OCI-LY7 (cell line): Measurements from ENCODE around the gene TMEM87A. TPM values are rescaled to one million over a fixed set of nuclear protein-coding genes. Genes with fewer than 3 reads are reported as not detected.

ENCODE experiments used
- BruUV-seq: library from RNA; stranded (reverse); fragments of 400-500 nt; replicated peaks from 2 replicates; lab custom pipeline; 2021; lab: Mats Ljungman, UMichigan
- CTCF ChIA-PET: fragments of 300-600 bp; sonication (Branson Sonifier 250); formaldehyde crosslinking; loops from one replicate; lab custom pipeline; 2022; ENCODE audit warnings: antibody characterized with exemption; ENCODE audit not compliant: unreplicated experiment; lab: Charles Lee
- POLR2A ChIA-PET: fragments of 300-600 bp; sonication (Branson Sonifier 250); formaldehyde crosslinking; loops from one replicate; lab custom pipeline; 2022; ENCODE audit warnings: antibody characterized with exemption; lab: Charles Lee
- DNase-seq: peaks from one replicate; pipeline ENCODE4 v3.0.0-alpha.2; 2015; ENCODE audit warnings: low spot score
- H2AFZ ChIP-seq: fragments of 200-600 bp; sonication (generic), shearing (Covaris generic); 2 replicates; pipeline ENCODE4 v1.6.1; 2014; ENCODE audit warnings: mild to moderate bottlenecking, antibody characterized with exemption, low read length, moderate library complexity
- H3K27ac ChIP-seq: fragments of 200-600 bp; sonication (generic); 2 replicates; pipeline ENCODE4 v1.5.1; 2014; ENCODE audit warnings: mixed run types, low read depth, mild to moderate bottlenecking, moderate library complexity, low read length, inconsistent platforms; ENCODE audit not compliant: poor library complexity, severe bottlenecking
- H3K36me3 ChIP-seq: fragments of 200-600 bp; sonication (generic); 2 replicates; pipeline ENCODE4 v1.6.1; 2014; ENCODE audit warnings: mild to moderate bottlenecking, antibody characterized with exemption, low read length, moderate library complexity, mixed read lengths; ENCODE audit not compliant: insufficient read depth
- H3K4me1 ChIP-seq: fragments of 200-600 bp; sonication (generic); 2 replicates; pipeline ENCODE4 v1.5.1; 2014; ENCODE audit warnings: mild to moderate bottlenecking, low read length; ENCODE audit not compliant: insufficient read depth, poor library complexity, severe bottlenecking
- H3K4me2 ChIP-seq: fragments of 200-600 bp; sonication (generic); 2 replicates; pipeline ENCODE4 v1.6.1; 2014; ENCODE audit warnings: mild to moderate bottlenecking, low read length
- H3K4me3 ChIP-seq: fragments of 200-600 bp; sonication (generic); 2 replicates; pipeline ENCODE4 v1.5.1; 2014; ENCODE audit warnings: mild to moderate bottlenecking, low read depth, low read length; ENCODE audit not compliant: poor library complexity, severe bottlenecking
- H3K79me2 ChIP-seq: fragments of 200-600 bp; sonication (generic); 2 replicates; pipeline ENCODE4 v1.6.1; 2016; ENCODE audit warnings: low read depth, mild to moderate bottlenecking, low read length, moderate library complexity, mixed read lengths; ENCODE audit not compliant: insufficient read depth
- H3K9me2 ChIP-seq: fragments of 200-600 bp; sonication (generic); 2 replicates; pipeline ENCODE4 v1.6.1; 2016; ENCODE audit warnings: mild to moderate bottlenecking, low read length, mixed read lengths; ENCODE audit not compliant: insufficient read depth
- H3K9me3 ChIP-seq: fragments of 200-600 bp; sonication (generic); 2 replicates; pipeline ENCODE4 v1.6.1; 2014; ENCODE audit warnings: mild to moderate bottlenecking, mixed run types, low read length, mixed read lengths
- H4K20me1 ChIP-seq: fragments of 200-600 bp; sonication (generic); 2 replicates; pipeline ENCODE4 v1.6.1; 2014; ENCODE audit warnings: mild to moderate bottlenecking, antibody characterized with exemption, low read length, moderate library complexity, mixed read lengths; ENCODE audit not compliant: insufficient read depth
- EZH2phosphoT487 ChIP-seq: fragments of 200-600 bp; sonication (generic); IDR thresholded peaks from 2 replicates; pipeline ENCODE4 v1.6.1; 2018; ENCODE audit warnings: low read depth, borderline replicate concordance, mild to moderate bottlenecking, mixed run types, antibody characterized with exemption, low read length, moderate library complexity, mixed read lengths
- intact Hi-C: fragments of 100-400 bp; cut with micrococcal nuclease; formaldehyde crosslinking; loops from one replicate; pipeline ENCODE4 v1.10.0; 2022; ENCODE audit not compliant: unreplicated experiment
- total RNA-seq, 2 experiments: library from RNA; depleted of rRNA in 1 of 2; stranded (reverse); fragments of >200 nt in 1 of 2; shearing (Covaris generic) in 1 of 2; gene quantifications; 2 replicates each; pipeline ENCODE4 v1.2.3, GENCODE V29; 2014 to 2022
- TF ChIP-seq, protein P1 (sequence below): fragments of 200-600 bp; sonication (generic); conservative IDR thresholded peaks from 2 replicates; pipeline ENCODE4 v1.5.1; 2014; ENCODE audit warnings: mild to moderate bottlenecking, antibody characterized with exemption, low read length, moderate library complexity, mixed read lengths

TMEM87A gene
- total RNA-seq, 2 experiments from 2014 or later = 23.2 to 24.5 TPM

DNA sequence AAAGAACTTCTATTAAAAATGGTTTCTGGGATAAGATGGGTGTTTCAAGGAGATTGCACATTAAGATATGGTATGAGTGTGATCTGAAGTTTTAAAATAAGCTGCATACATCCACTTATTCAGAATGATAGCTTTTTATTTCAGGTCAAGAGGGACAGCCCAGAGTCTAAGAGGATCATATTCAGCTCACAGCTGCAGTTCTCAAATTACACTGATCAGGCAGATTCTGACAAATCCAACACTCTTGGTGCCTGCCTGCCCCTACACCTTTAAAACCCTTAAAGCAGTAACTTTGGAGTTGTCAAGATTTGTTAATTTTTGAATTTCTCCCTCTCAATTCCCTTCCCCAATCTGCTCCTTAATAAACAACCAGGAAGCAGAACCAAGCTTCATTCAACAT, 9.1 kb upstream of the TMEM87A start:
- ChIA-PET POLR2A (no interaction called here), CTCF (interaction anchor here (0.5 kb wide), 1 partner anchor 74 kb away, joined by 3 read pairs; the partner anchor contains the start of gene VPS39)
- Histone ChIP-seq H3K4me2 (no peak overlapping the region), H2AFZ (no peak overlapping the region), H3K79me2 (no peaks in the 10 kb centered on the region), H3K27ac (no peak overlapping the region), H3K4me1 (no peaks in the 10 kb centered on the region), H3K4me3 (no peak overlapping the region), H4K20me1 (no peaks in the 10 kb centered on the region), H3K9me2 (no peaks in the 10 kb centered on the region), H3K36me3 (peaks cover 19% of the 10 kb centered on the region), H3K9me3 (no peaks in the 10 kb centered on the region)
- no peak for DNase-seq
- TF ChIP-seq, protein P1, sequence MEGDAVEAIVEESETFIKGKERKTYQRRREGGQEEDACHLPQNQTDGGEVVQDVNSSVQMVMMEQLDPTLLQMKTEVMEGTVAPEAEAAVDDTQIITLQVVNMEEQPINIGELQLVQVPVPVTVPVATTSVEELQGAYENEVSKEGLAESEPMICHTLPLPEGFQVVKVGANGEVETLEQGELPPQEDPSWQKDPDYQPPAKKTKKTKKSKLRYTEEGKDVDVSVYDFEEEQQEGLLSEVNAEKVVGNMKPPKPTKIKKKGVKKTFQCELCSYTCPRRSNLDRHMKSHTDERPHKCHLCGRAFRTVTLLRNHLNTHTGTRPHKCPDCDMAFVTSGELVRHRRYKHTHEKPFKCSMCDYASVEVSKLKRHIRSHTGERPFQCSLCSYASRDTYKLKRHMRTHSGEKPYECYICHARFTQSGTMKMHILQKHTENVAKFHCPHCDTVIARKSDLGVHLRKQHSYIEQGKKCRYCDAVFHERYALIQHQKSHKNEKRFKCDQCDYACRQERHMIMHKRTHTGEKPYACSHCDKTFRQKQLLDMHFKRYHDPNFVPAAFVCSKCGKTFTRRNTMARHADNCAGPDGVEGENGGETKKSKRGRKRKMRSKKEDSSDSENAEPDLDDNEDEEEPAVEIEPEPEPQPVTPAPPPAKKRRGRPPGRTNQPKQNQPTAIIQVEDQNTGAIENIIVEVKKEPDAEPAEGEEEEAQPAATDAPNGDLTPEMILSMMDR = no peak
- no peak for TF ChIP-seq EZH2phosphoT487
- BruUV-seq = no TSS peak
- intact Hi-C loops = no loop called here

DNA sequence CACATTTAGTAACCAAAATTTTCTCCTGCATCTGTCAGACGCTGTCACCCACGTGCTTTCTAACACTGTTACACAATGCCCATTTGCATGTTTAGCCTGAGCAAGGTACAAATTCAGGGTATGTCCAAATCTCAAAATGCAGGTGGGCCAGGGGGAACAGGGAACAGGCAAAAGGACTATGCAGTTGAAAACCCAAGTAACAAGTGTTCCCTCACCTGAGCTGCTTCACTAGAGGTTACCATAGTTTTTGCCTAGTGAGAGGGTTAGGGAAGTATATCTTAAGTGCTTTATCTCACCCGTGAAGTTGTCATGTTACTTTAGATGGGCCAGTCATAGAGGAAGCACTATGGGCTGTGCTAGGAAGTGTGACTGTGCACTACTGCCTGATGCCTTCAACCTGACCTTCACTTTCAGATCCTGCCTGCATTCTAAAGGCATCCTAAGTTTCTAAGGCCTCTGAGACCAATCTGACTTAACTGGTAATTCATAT, 6.0 kb upstream of the TMEM87A start:
- TF ChIP-seq, protein P1 = no peak
- TF ChIP-seq EZH2phosphoT487 = no peak
- no peak overlapping the region for H3K27ac ChIP-seq
- H3K36me3 ChIP-seq = peaks cover 10% of the 10 kb centered on the region
- no peak for DNase-seq
- H2AFZ ChIP-seq = no peak overlapping the region
- no peak overlapping the region for H3K4me2 ChIP-seq
- H3K4me1 ChIP-seq = peaks cover 19% of the 10 kb centered on the region
- ChIA-PET CTCF (no interaction called here), POLR2A (no interaction called here)
- intact Hi-C loops = loop anchor here (10.0 kb wide), 1 partner anchor 276 kb away; no protein-coding TSS in a partner anchor
- BruUV-seq = no TSS peak
- no peak overlapping the region for H3K4me3 ChIP-seq
- H3K9me2 ChIP-seq = no peaks in the 10 kb centered on the region
- H3K9me3 ChIP-seq = no peaks in the 10 kb centered on the region
- H4K20me1 ChIP-seq = no peaks in the 10 kb centered on the region
- peaks cover 26% of the 10 kb centered on the region; the same call in 1 of the 2 replicates for H3K79me2 ChIP-seq

DNA sequence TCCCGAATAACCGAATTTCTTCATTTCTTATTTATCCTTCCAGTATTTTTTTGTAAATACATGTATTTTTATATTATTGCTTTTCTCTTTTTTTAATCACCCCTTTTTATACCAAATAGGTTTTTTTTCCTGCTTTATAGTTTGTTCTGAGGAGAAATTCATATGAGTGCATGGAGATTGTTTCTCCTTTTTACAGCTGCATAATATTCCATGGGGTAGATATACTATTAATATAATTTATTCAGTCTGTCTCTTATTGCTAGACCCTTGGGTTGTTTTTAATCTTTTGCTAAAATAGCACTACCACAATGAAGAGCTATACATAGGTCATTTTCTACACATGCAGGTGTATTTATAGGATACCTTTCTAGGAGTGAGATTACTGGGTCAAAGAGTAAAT, 3.5 kb upstream of the TMEM87A start:
- peaks cover 10% of the 10 kb centered on the region; the same call in 1 of the 2 replicates for H4K20me1 ChIP-seq
- no peak for DNase-seq
- H2AFZ ChIP-seq = no peak overlapping the region
- no peak overlapping the region for H3K4me2 ChIP-seq
- H3K9me2 ChIP-seq = no peaks in the 10 kb centered on the region
- H3K4me1 ChIP-seq = peaks cover 25% of the 10 kb centered on the region
- TF ChIP-seq, protein P1 = no peak
- no peak for TF ChIP-seq EZH2phosphoT487
- peaks cover 10% of the 10 kb centered on the region for H3K36me3 ChIP-seq
- H3K79me2 ChIP-seq = peaks cover 41% of the 10 kb centered on the region
- H3K9me3 ChIP-seq = no peaks in the 10 kb centered on the region
- ChIA-PET POLR2A (interaction anchor here (0.8 to 2.4 kb wide), 5 partner anchors 8 to 215 kb away, joined by 3 to 10 read pairs (median 3); partner anchors contain the start of gene VPS39), CTCF (no interaction called here)
- intact Hi-C loops = loop anchor here (10.0 kb wide), 1 partner anchor 278 kb away; no protein-coding TSS in a partner anchor
- BruUV-seq = no TSS peak
- H3K27ac ChIP-seq = no peak overlapping the region
- no peak overlapping the region for H3K4me3 ChIP-seq
